ENCODE measurements around the gene DSTN. TPM values are rescaled to one million over a fixed set of nuclear protein-coding genes. Genes with fewer than 3 reads are reported as not detected.

The DSTN gene
- polyA plus RNA-seq, 10 donors = 200 to 336 (median 278) TPM

- no peak for DNase-seq
Observed at GRCh38 chr20:17621229-17621968, 51.5 kb downstream of the DSTN start.

DNA sequence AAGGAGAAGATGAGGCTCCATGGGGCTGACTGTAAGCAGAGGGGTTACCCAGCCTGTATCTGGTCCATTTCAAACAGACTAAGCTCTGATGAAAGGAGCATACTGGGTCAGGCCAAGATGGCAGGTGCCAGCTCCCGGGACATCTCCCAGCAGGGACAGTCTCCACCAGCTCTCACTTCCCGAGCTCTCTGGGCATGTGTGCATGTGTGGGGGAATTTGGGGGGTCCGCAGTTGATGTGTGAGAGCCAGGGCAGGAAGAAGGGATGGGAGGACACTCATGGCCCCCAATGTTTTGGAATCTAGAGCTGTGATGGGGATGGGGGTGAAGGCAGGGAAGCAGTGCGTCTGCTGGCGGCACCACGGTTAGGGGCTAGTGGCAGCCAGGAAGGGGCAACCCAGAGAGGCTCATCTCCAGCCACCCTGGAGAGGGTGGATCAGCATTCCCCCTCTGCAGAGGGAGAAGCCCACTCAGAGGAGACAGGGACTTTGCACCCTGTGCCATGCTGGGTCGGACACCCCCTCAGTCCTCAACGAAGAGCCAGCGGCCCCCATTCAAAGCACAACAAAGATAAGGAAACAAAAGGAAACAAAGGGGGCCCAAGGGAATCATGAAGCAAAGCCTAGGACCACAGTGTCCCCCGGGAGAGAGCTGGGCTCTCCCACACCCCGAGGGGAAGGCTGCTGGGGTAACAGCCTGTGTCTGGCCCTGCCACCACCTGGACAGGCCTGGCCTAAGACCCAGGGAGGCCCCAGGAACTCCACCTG lies 52.4 kb downstream of the DSTN start:
- no peak for DNase-seq

- DNase-seq = no peak
Observed at GRCh38 chr20:17622851-17623508, 53.1 kb downstream of the DSTN start.

DNA sequence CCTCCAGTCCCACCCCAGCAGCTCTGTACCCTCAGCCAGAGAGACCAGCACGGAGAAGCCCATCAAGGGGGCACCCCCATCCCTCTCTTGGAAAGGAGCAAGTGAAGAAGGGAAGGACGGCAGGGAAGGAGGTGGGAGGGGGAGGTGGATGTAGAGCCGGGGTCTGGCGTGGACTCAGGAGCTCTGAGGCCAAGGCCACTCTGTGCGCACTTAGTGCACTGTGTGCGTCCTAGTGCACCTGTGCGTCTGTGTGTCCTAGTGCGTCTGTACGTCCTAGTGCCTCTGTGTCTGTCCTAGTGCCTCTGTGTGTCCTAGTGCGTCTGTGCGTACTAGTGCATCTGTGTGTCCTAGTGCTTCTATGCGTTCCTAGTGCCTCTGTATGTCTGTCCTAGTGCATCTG lies 54.2 kb downstream of the DSTN start:
- DNase-seq = no peak

GRCh38 chr20:17624551-17625245 lies 54.8 kb downstream of the DSTN start:
- DNase-seq = no peak

- DNase-seq = no peak
Observed at GRCh38 chr20:17625246-17626051, 55.6 kb downstream of the DSTN start.

DNA sequence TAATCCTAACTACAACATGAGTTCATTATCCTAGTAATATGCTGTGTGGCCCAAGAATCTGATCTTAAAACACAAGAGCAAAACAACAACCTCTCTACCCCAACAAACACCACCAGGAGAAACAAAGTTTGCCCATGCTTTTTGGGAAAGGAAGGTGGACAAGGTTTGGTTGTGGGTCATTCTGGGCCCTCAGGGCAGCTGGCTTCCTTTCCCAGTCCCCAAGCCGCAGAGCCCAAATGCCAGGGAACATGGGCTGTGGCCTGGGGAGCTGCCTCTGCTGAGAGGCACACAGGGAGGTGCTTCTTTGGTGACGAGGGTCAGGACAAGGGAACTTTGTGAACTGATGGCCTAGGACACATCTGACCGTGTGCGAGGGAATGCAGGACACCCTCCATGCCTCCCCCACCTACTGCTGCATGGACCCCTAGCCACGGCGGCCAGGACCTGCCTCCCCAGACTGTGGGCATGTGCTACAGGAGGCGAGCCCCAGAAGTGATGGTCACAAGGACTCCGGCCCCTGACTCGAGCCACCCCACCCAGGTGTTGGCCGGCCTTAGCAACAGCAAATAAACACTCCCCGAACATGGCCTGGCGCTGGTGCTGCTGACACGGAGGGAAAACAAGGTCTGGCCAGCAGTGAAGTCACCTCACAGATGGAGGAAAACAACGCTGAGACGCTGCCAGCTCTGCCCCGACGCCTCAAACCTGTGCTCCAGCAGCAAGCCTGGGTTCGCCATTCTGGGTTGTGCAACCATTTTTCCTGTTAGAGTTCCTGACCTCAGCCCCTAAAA lies 56.5 kb downstream of the DSTN start:
- peak in 1 of 3 donors; percentile 54 for DNase-seq

GRCh38 chr20:17627101-17627955 lies 57.5 kb downstream of the DSTN start:
- no peak for DNase-seq

DNA sequence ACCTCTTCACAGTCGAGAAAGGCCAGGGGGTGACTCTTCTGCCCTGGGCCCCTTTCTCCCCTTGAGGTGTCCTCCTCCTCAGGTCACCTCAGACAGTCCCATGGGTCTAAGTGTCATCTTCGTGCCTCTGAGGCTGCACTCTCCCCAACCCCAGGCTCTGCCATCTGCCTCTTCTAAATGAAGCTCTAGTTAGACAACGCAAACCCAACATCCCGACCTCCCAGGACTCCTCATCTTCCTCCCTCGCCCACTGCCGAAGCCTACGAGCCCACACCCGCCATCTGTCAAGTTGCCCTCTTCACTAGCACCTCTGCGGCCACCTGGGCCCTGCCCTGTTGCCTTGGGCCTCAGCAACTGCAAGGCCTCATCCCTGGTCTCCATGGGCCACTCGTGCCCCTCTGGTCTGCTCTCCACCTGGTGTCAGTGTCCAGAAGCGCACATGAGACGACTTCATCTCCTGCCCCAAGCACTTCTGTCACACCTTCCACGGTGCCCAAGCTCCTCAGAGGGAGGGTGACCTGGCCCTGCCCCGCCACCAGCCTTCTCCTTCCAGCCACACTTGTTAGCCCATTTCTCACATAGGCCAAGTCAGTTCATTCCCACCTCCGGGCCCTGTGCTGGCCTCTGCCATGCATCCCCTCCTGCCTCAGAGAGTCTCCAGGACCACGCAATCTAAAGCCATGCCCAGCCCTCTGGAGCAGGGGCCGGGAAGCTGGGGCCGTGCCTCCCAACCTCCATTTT lies 58.4 kb downstream of the DSTN start:
- DNase-seq = no peak

DNA sequence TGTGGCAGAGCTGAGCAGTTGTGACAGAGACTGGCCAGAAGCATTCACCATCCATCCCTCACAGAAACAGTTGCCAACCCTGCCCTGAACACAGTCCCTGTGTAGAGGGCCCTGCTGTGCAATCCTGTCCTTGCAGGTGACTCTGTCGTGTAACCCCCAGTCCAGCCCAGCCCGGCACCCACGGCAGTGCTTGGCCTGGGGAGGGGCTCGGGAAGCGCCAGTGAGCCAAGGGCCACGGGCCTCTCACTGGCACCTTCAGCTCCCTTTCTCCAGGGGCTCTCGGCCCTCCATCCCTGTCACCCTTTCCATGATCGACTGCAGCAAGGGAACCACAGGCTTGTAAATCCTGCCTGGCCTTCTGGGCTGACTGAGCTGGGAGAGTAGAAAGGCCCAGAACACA lies 59.1 kb downstream of the DSTN start:
- DNase-seq = no peak

GRCh38 chr20:17629678-17630089 lies 59.8 kb downstream of the DSTN start:
- no peak for DNase-seq

- no peak for DNase-seq
Observed at GRCh38 chr20:17630151-17630805, 60.4 kb downstream of the DSTN start.

- DNase-seq = no peak
Observed at GRCh38 chr20:17630806-17631195, 60.9 kb downstream of the DSTN start.

DNA sequence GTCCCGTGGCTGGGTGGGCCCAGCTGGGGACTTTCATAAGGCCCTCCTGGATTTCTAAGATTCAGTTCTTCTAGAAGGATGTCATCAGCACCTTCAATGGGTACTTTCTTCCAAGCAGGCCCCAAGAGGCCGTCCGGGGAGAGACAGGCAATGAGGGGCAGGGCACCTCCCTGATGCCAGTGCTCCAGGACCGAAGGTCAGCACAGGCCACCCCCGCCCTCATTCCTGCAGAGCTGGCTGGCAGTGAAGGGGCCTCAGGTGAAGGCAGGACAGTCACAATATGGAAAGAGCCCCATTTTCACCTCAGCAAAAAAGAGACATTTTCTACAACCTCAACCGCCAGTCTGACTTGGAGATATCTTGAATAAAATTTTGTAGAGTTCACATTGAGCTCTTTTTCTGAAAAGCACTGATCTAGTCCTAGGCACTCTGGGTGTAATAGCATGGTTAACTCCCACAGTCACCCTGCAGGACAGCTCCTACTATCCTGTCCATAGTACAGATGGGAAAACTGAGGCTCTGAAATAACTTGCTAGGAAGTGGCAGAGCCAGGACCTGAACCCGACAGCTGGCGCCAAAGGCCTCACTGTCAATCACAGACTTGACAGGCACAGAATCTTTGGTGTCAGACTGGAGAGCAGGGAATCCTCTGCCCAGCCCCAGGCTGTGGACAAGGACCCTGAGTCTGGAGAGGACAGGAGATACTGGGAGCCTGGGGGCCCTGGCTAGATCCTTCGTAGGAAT lies 61.9 kb downstream of the DSTN start:
- DNase-seq = no peak

- no peak for DNase-seq
Observed at GRCh38 chr20:17633221-17633849, 63.5 kb downstream of the DSTN start.

- DNase-seq = no peak
Observed at GRCh38 chr20:17633850-17634500, 64.1 kb downstream of the DSTN start.
